Measurements from ENCODE around the gene CNOT4.
"Not testable (repeated sequence)": the region's sequence is repeated elsewhere in the genome, so short reads cannot be mapped to it uniquely, and the experiment has no call there.

- not testable (repeated sequence) for TF ChIP-seq CTCF (IDR thresholded peaks at IDR 0.05 in 8 of 11, conservative IDR thresholded peaks at IDR 0.05 in 3 of 11); POLR2A (IDR thresholded peaks at IDR 0.05); POLR2AphosphoS5 (IDR thresholded peaks at IDR 0.05)
These were observed 40.2 kb downstream of the CNOT4 start for GRCh38 chr7:135469705-135470104.

All from spleen (tissue), 7 donors.